Left hindlimb (tissue), 1 donor: ENCODE data around the gene TMEM132D.

ENCODE experiments used
- DNase-seq: peaks from one replicate; pipeline ENCODE4 v3.0.0-alpha.2; 2018

Gene TMEM132D

DNA sequence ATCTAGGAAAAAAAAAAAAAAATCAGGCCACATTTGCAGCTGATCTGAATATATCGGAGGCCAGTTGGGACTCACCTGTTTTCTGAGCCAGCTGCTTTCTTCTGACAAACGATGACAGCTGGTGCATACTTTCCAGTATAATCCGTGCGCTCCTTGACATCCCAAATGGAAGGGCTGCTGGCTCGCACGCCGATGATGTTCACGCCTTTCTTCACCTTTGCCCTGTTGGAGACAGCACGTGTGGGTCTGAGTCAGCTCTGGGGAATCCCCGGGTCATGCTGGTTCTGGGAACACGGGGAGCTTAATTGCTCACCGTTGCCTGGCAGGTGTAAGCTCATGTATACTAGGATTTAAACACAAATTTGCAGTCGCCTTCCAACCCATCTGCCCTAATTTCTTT, 372.8 kb downstream of the TMEM132D start:
- peak; percentile 51 for DNase-seq

DNA sequence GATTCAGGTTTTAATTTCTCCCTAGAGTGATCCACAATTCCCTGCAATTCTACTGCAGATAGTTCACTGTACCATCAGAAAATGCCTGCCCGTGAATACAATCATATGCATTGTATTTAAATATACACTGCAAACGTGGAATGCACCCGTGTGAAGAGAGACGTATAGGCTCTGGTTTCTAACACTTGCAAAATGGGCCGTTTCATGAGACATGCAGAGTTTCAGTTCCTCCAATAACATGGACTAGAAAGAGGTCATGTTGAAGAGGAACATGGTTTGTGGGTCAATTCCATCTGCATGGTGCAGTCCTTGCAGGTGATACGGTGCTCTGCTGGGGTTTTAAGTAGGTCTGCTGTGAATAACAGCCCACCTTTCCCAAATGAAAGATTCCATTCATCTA, 373.3 kb downstream of the TMEM132D start:
- no peak for DNase-seq

GRCh38 chr12:129527506-129527905, 376.3 kb downstream of the TMEM132D start:
- no peak for DNase-seq

DNA sequence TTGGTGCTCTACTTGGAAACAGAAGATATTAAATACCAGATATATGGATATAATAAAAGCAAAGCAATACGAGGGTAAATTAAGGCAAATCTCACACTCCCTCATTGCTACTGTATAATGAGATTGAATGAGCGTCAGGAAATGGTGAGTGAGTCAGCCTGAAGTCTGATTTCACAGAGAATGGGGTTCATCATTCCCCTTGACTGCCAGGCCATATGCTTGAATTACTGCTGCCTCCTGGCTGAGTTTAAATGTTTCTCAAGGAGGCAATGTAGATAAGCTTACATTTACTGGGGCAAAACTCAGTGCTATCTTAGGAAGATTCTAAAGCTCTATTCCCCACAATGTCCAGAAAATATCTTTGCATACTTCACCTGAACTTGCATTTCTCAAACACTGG, 380.2 kb downstream of the TMEM132D start:
- DNase-seq: no peak

DNA sequence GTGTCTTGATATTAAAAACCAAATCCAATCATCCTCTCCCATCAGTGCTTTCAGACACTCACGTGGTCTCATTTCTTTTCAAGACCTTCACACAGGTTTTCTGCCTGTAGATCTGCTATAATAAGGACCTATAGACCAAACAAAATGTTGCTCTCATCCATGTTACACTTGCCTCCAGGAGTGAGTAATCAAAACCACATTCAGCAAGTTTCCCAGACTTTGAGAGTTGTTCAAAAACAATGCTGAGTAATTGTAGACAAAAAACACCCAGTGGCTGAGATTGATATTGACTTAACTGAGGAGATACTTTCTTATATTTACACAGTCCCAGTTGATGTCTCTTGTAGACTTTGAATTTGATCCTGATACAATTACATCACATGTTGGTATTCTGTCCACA, 383.1 kb downstream of the TMEM132D start:
- no peak for DNase-seq

- no peak for DNase-seq
These were observed 400.0 kb downstream of the TMEM132D start for GRCh38 chr12:129503802-129504201.

DNA sequence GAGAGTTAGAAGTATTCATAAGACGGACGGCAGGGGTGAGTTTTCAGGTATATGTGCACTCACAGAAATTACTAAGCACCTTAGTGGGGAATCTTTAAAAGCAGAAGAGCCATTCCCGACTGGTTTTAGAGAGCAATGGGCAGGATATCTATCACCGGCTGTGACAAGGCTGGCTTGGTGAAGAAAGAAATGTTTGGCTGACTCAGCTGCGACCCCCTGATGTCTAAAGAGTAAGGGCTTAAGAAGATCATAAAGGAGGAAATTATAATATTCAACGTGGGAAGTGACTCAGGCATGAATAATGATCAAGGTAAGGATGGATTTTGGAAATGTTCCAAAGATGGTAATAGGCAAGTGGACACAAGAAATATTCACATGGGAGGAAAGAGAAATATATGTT, 407.6 kb downstream of the TMEM132D start:
- DNase-seq: no peak

GRCh38 chr12:129494766-129495165, 409.1 kb downstream of the TMEM132D start:
- no peak for DNase-seq

GRCh38 chr12:129494260-129494659, 409.6 kb downstream of the TMEM132D start:
- no peak for DNase-seq

GRCh38 chr12:129489100-129489676, 414.6 kb downstream of the TMEM132D start:
- DNase-seq: no peak

DNA sequence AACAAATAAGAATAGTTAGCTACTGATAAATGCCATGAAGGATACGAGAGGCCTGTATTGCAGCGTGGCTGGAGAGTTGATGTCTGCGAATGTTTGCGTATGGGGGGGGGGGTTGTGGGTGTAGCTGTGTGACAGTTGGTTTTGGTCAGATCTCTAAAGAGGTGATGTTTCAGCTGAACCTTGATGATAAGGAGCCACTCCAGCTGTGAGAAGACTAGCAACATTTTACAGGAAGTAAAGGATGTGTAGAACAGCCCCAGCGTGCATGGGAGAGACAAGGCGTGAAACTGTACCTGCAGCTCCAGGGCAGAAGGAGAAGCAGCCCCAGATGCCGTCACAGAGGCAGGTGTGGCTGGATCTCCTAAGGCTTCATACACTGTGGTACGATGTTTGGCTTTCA, 416.9 kb downstream of the TMEM132D start:
- no peak for DNase-seq

DNA sequence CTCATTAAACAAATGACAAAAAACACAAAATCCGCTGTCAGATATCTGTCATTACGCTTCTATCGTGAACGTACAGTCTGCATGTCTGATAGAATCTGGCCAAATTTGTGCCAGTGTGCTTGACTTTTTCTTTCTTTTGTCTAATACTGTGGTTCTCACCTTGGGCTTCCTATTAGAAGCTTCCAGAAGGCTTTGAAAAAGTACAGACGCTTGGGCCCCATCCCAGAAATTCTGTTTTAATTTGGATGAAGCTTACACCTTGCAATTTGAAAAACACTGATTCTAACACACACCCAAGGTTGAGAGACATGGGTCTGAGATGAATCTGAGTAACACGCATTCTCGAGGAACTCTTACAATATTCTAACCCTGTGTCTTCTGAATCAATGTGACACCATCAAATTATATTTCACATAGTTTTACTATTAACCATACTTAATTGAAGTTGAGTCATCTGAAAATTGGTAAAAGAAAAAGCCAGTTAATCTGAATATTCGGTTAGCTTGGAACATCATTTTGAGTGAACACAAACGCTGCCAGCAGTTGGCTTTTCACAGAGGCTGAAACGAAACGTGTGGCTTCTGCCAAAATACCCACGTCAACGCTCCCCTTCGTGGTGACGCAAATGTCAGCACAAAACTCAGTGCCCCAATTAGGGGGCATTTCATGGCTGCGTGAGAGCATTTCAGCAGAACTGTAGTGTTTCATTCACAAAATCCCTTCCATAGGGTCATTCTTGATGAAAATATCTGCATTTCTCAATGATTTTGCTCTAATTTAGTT, 420.5 kb downstream of the TMEM132D start:
- DNase-seq: no peak

GRCh38 chr12:129481921-129482320, 421.9 kb downstream of the TMEM132D start:
- no peak for DNase-seq

GRCh38 chr12:129470196-129470595, 433.6 kb downstream of the TMEM132D start:
- no peak for DNase-seq

GRCh38 chr12:129467726-129468125, 436.1 kb downstream of the TMEM132D start:
- no peak for DNase-seq

DNA sequence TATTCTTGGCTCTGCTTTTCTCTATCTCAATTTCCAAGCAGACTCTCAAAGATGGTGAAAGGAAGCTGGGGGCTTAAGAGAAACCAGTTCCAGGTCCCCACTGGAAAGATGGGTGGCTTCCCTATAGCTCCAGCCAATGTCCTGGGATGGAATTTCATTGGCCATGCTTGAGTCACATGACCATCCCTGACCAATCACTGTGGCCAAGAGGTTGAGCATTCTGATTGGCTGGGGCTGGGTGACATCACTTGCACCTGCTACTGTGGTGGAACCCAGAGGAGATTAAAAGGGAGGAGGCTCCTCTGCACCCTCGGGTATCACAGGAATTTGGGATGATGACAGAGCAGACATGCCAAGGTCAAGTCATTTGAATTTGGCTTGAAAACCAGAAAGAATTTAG, 436.5 kb downstream of the TMEM132D start:
- DNase-seq: no peak

DNA sequence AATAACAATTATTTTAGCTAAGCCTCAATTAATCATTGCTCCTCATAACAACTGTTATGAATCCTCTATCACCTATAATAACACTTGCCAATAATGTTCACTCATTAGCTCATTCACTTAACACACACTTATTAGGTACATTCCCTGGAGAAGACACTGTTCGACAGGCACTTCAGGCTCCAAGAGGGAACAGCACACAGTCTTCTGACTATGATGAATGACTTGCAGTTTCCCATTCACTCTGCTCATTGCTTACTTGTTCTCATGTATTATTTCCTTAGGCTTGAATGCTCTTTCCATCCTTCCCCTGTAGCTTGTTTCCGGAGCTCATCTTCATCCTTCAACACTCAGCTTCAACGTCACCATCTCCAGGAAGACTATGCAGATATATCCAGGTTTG, 437.3 kb downstream of the TMEM132D start:
- DNase-seq: no peak

DNA sequence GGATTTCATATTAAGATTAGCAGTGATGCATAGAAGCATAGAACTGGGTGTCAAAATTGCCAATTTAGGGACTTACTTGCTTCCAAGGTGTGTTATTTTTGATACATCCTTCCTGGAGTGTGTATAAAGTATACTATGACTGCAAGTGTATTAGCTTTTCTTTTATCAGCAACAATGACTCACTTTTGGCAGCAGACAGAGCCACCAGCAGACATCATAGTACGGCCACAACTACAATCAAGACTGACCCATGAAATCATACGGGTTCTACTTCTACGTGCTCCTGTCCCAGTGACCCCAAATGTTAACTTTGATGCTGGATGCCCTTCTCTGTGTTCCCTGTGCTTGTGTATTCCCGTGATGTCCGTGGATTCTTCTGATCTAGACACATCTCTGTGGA, 443.9 kb downstream of the TMEM132D start:
- no peak for DNase-seq

GRCh38 chr12:129446696-129447095, 457.1 kb downstream of the TMEM132D start:
- no peak for DNase-seq

- DNase-seq: no peak
These were observed 463.5 kb downstream of the TMEM132D start for GRCh38 chr12:129440278-129440677.

- no peak for DNase-seq
These were observed 469.0 kb downstream of the TMEM132D start for GRCh38 chr12:129434790-129435189.

DNA sequence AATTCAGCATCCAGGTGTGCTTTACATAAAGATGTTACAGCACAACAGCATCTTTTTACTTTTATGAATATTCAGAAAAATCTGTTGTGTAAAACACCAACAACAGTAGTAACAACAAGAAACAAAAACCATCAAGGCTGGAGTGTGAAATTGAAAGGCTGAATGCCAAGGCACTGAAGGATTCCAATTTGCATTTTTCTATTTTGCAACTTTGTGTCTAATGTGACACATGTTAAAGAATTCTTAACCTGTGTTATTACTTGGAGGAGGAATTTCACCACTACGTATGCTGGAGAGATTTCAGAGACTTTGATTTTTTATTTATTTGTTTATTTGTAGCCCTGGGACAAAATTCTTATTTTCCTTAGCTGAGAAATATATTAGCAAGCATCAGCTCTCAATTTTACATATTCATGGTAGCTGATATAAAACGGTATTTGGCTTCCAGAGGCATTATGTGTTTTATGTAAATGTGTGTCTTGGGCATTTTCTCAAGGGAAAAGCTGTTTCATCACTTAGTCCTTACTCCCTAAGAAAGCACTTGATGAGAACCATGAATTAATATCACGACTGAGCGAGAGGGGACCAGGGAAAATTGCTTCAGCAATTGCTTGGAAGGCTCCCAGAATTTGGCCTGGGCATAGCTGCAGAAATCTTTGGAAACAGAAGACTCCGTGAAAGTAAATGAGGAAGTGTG, 475.4 kb downstream of the TMEM132D start:
- no peak for DNase-seq

- DNase-seq: no peak
These were observed 480.7 kb downstream of the TMEM132D start for GRCh38 chr12:129423041-129423580.

DNA sequence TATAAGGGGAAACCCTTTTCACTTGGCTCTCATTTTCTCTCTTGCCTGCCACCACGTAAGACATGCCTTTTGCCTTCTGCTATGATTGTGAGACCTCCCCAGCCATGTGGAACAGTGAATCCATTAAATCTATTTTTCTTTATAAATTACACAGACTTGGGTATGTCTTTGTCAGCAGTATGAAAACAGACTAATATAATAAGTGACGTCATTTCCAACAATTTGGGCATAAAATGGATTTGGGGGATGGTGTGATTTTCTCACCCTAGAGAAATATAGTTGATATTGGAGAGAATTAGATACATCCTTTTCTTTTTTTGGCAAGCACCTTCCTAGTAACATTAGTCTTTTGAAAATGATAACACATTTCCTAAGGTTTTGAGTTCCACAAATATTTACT, 490.5 kb downstream of the TMEM132D start:
- no peak for DNase-seq
